ENCODE data around the gene CNTN1. TPM values are rescaled to one million over a fixed set of nuclear protein-coding genes. Genes with fewer than 3 reads are reported as not detected.

CNTN1 gene
- total and polyA plus RNA-seq, 2 of the 8 experiments (the other 6 are each of a cell fraction or from before 2014, with no cell fraction given), result 7.2 to 21.8 TPM

GRCh38 chr12:40689576-40689975, 2.7 kb upstream of the CNTN1 start:
- no peaks in the 10 kb centered on the region for H3K36me3 ChIP-seq (ENCODE audit: control insufficient read depth in 2 of 4, insufficient read depth in 4 of 4, low read length in 3 of 4)
- no peak overlapping the region for H2AFZ ChIP-seq (ENCODE audit: low read length)
- ChIA-PET POLR2A (ENCODE audit: partially characterized antibody) (no interaction called here), CTCF (ENCODE audit: partially characterized antibody) (interaction anchor here (2.6 kb wide), 1 partner anchor 231 kb away, joined by 6 read pairs; no protein-coding TSS in a partner anchor)
- H3K23me2 ChIP-seq (ENCODE audit: low read depth, low read length), result peaks cover 14% of the 10 kb centered on the region
- H2BK120ac ChIP-seq (replicated peaks; ENCODE audit: low read depth, low read length), result no peak overlapping the region
- H2BK20ac ChIP-seq (ENCODE audit: low read length), result no peak overlapping the region
- no peak overlapping the region for H3K56ac ChIP-seq (replicated peaks; ENCODE audit: insufficient read length, low read depth, low read length)
- no peak overlapping the region for H4K91ac ChIP-seq (replicated peaks; ENCODE audit: insufficient read length, low read length)
- H3K79me2 ChIP-seq (ENCODE audit: control insufficient read depth in 1 of 2, insufficient read depth in 2 of 2, low read length in 2 of 2), result no peaks in the 10 kb centered on the region
- no peak overlapping the region for H3K18ac ChIP-seq (ENCODE audit: extremely low read depth, low read length)
- no peak overlapping the region for H3K14ac ChIP-seq (ENCODE audit: insufficient read length)
- peaks cover 0 to 2% (median 0%) of the 10 kb centered on the region in 4 experiments; a peak in 1 of 7 replicates for H3K27me3 ChIP-seq (replicated peaks in 1 of 4; ENCODE audit: control insufficient read depth in 3 of 4, extremely low read depth in 1 of 4, insufficient read depth in 3 of 4, low read length in 3 of 4)
- H3K79me1 ChIP-seq (ENCODE audit: low read depth, low read length), result no peaks in the 10 kb centered on the region
- TF ChIP-seq SIRT6 (IDR thresholded peaks at IDR 0.05; ENCODE audit: low read length) (no peak), MAX (IDR thresholded peaks at IDR 0.05) (no peak), SP4 (IDR thresholded peaks at IDR 0.05; ENCODE audit: low read length) (no peak), TEAD4 (IDR thresholded peaks at IDR 0.05; ENCODE audit: low read depth, low read length) (no peak), POU5F1 (IDR thresholded peaks at IDR 0.05; ENCODE audit: low read depth, low read length) (no peak), CBX5 (IDR thresholded peaks at IDR 0.05; ENCODE audit: low read depth, low read length) (no peak), SP1 (IDR thresholded peaks at IDR 0.05; ENCODE audit: low read depth, low read length) (no peak), FOSL1 (IDR thresholded peaks at IDR 0.05; ENCODE audit: insufficient read depth, low read depth, low read length) (no peak), CHD2 (IDR thresholded peaks at IDR 0.05; ENCODE audit: low read length) (no peak), RFX5 (IDR thresholded peaks at IDR 0.05; ENCODE audit: borderline replicate concordance, low read depth, low read length) (no peak), EGR1 (IDR thresholded peaks at IDR 0.05; ENCODE audit: borderline replicate concordance, low read depth, low read length) (no peak), ASH2L (IDR thresholded peaks at IDR 0.05; ENCODE audit: low read length) (no peak), PHF8 (conservative IDR thresholded peaks at IDR 0.05; ENCODE audit: low read depth, low read length) (no peak), ZNF274 (IDR thresholded peaks at IDR 0.05; ENCODE audit: borderline replicate concordance, extremely low read depth, low read length) (no peak), E2F6 (IDR thresholded peaks at IDR 0.05) (no peak)
- H2BK12ac ChIP-seq (ENCODE audit: low read depth, low read length), result no peak overlapping the region
- DNase-seq (ENCODE audit: low read depth in 1 of 2, low spot score in 2 of 2) (no peak), FAIRE-seq (no peak)
- H4K8ac ChIP-seq (ENCODE audit: extremely low read depth, insufficient read depth, low read length), result no peak overlapping the region
- no peaks in the 10 kb centered on the region for H3K9me3 ChIP-seq (ENCODE audit: insufficient read depth in 2 of 2, low read depth in 1 of 2, low read length in 1 of 2)
- H3K4me3 ChIP-seq (ENCODE audit: extremely low read depth in 1 of 4, insufficient read depth in 2 of 4, low read depth in 3 of 4, low read length in 4 of 4), result no peak overlapping the region
- no peak overlapping the region for H3K9ac ChIP-seq (replicated peaks in 1 of 4; ENCODE audit: extremely low read depth in 1 of 4, low read depth in 3 of 4, low read length in 3 of 4)
- no peak overlapping the region for H3K4ac ChIP-seq (replicated peaks; ENCODE audit: insufficient read length, low read depth, low read length)
- no peak overlapping the region for H3K27ac ChIP-seq (ENCODE audit: low read depth, low read length)
- H2BK5ac ChIP-seq (ENCODE audit: low read depth, low read length), result no peak overlapping the region
- peaks cover 0 to 2% (median 0%) of the 10 kb centered on the region in 4 experiments; a peak in 2 of 7 replicates for H3K4me1 ChIP-seq (replicated peaks in 1 of 4; ENCODE audit: control insufficient read depth in 3 of 4, insufficient read depth in 4 of 4, low read length in 3 of 4)
- H4K20me1 ChIP-seq (replicated peaks in 1 of 2; ENCODE audit: control insufficient read depth in 1 of 2, insufficient read depth in 2 of 2, low read length in 2 of 2), result no peaks in the 10 kb centered on the region
- no peak overlapping the region for H2AK5ac ChIP-seq (ENCODE audit: low read depth, low read length)
- H3K23ac ChIP-seq (ENCODE audit: insufficient read length), result no peak overlapping the region
- 96% methylated on average over 2 of the region's 2 CpGs; no CpG with 5 or more reads in 1 of the 2 experiments for WGBS, 2 experiments (ENCODE audit: extremely low coverage in 1 of 2, insufficient coverage in 1 of 2, insufficient read length in 1 of 2, insufficient replicate concordance in 2 of 2, low coverage in 1 of 2, low lambda C conversion rate in 2 of 2, missing lambda C conversion rate in 1 of 2)
- H3K4me2 ChIP-seq (ENCODE audit: insufficient read depth in 1 of 2, low read depth in 2 of 2, low read length in 2 of 2), result no peak overlapping the region
- no peak overlapping the region for H2BK15ac ChIP-seq (ENCODE audit: low read length)
- H4K5ac ChIP-seq (ENCODE audit: insufficient read length, low read depth, low read length), result no peak overlapping the region

Data from H1 (cell line).